ENCODE results near the gene ATP2B2.
"Not testable (repeated sequence)": the region's sequence is repeated elsewhere in the genome, so short reads cannot be mapped to it uniquely, and the experiment has no call there.

Gene ATP2B2

GRCh38 chr3:10396931-10397330 lies 108.5 kb downstream of the ATP2B2 start:
- DNase-seq: no peak

GRCh38 chr3:10396083-10396482 lies 109.3 kb downstream of the ATP2B2 start:
- DNase-seq: no peak

- no peak for DNase-seq
Observed at GRCh38 chr3:10395671-10396070, 109.7 kb downstream of the ATP2B2 start.

- no peak for DNase-seq
Observed at GRCh38 chr3:10395196-10395595, 110.2 kb downstream of the ATP2B2 start.

- DNase-seq: no peak
Observed at GRCh38 chr3:10394491-10395025, 110.8 kb downstream of the ATP2B2 start.

- no peak for DNase-seq
Observed at GRCh38 chr3:10393514-10393913, 111.9 kb downstream of the ATP2B2 start.

GRCh38 chr3:10392906-10393461 lies 112.4 kb downstream of the ATP2B2 start:
- DNase-seq: no peak

- DNase-seq: no peak
Observed at GRCh38 chr3:10392244-10392643, 113.1 kb downstream of the ATP2B2 start.

- no peak for DNase-seq
Observed at GRCh38 chr3:10391391-10391790, 114.0 kb downstream of the ATP2B2 start.

- no peak for DNase-seq
Observed at GRCh38 chr3:10390641-10391373, 114.6 kb downstream of the ATP2B2 start.

- no peak for DNase-seq
Observed at GRCh38 chr3:10389995-10390394, 115.4 kb downstream of the ATP2B2 start.

GRCh38 chr3:10389339-10389738 lies 116.0 kb downstream of the ATP2B2 start:
- no peak for DNase-seq

GRCh38 chr3:10387881-10388609 lies 117.3 kb downstream of the ATP2B2 start:
- DNase-seq: no peak

GRCh38 chr3:10386121-10386520 lies 119.3 kb downstream of the ATP2B2 start:
- no peak for DNase-seq

GRCh38 chr3:10384541-10385360 lies 120.6 kb downstream of the ATP2B2 start:
- DNase-seq: no peak

- DNase-seq: no peak
Observed at GRCh38 chr3:10383850-10384248, 121.5 kb downstream of the ATP2B2 start.

GRCh38 chr3:10382892-10383849 lies 122.2 kb downstream of the ATP2B2 start:
- DNase-seq: no peak

- not testable (repeated sequence) for DNase-seq
Observed at GRCh38 chr3:10382445-10382844, 122.9 kb downstream of the ATP2B2 start.

GRCh38 chr3:10381336-10381735 lies 124.0 kb downstream of the ATP2B2 start:
- no peak for DNase-seq

- no peak for DNase-seq
Observed at GRCh38 chr3:10380906-10381305, 124.5 kb downstream of the ATP2B2 start.

GRCh38 chr3:10379961-10380360 lies 125.4 kb downstream of the ATP2B2 start:
- DNase-seq: no peak

GRCh38 chr3:10379161-10379560 lies 126.2 kb downstream of the ATP2B2 start:
- DNase-seq: no peak
